Right atrium auricular region (tissue), 2 donors: ENCODE data around the gene SORCS3. TPM values are rescaled to one million over a fixed set of nuclear protein-coding genes. Genes with fewer than 3 reads are reported as not detected.

ENCODE experiments used
- DNase-seq: peaks from one replicate; pipeline ENCODE4 v3.0.0-alpha.2; 2019; ENCODE audit warnings: low spot score
- H3K27ac ChIP-seq, 2 donors: fragments of 200-600 bp; sonication (generic); 1 replicate in 1 of 2; 2 replicates in 1 of 2; pipeline ENCODE4 v1.5.1; 2016 to 2019
- H3K27me3 ChIP-seq, 2 donors: fragments of 200-600 bp; sonication (generic); one replicate each; pipeline versions ENCODE4 v1.5.1 to v1.6.0; 2017 to 2019
- H3K36me3 ChIP-seq: fragments of 200-600 bp; sonication (generic); one replicate; pipeline ENCODE4 v1.5.1; 2016
- H3K4me1 ChIP-seq, 2 donors: fragments of 200-600 bp; sonication (generic); one replicate each; pipeline versions ENCODE4 v1.5.1 to v1.6.0; 2017 to 2019
- H3K4me3 ChIP-seq, 2 donors: fragments of 200-600 bp; sonication (generic); 1 replicate in 1 of 2; 2 replicates in 1 of 2; pipeline ENCODE4 v1.5.1; 2017 to 2019; ENCODE audit warnings: mild to moderate bottlenecking in 1 of 2, moderate library complexity in 1 of 2
- H3K9me3 ChIP-seq, 2 donors: fragments of 200-600 bp; sonication (generic); one replicate each; pipeline ENCODE4 v1.5.1; 2019
- CTCF ChIP-seq, 2 donors: fragments of 200-600 bp; sonication (generic); IDR thresholded peaks; one replicate each; pipeline ENCODE4 v1.5.1; 2019; ENCODE audit warnings: antibody characterized with exemption in 2 of 2
- total RNA-seq, 2 donors: library from RNA; depleted of rRNA; stranded (reverse); fragments of >200 nt; gene quantifications; one replicate each; pipeline ENCODE4 v1.1.0, GENCODE V29; 2016

Gene SORCS3
- total RNA-seq, 2 donors from 2014 or later = 0.07 TPM; not detected in 1

GRCh38 chr10:105278439-105278838 is 637.3 kb downstream of the SORCS3 start:
- H3K4me1 ChIP-seq = no peaks in the 10 kb centered on the region
- H3K9me3 ChIP-seq = no peaks in the 10 kb centered on the region
- H3K27ac ChIP-seq = no peak overlapping the region
- TF ChIP-seq CTCF (IDR thresholded peaks at IDR 0.05) = no peak
- DNase-seq = no peak
- H3K27me3 ChIP-seq = no peaks in the 10 kb centered on the region
- no peak overlapping the region for H3K4me3 ChIP-seq
- no peaks in the 10 kb centered on the region for H3K36me3 ChIP-seq

GRCh38 chr10:105279101-105279500 is 638.0 kb downstream of the SORCS3 start:
- TF ChIP-seq CTCF (IDR thresholded peaks at IDR 0.05) = no peak
- Histone ChIP-seq H3K27ac (no peak overlapping the region), H3K27me3 (no peaks in the 10 kb centered on the region), H3K9me3 (no peaks in the 10 kb centered on the region), H3K36me3 (no peaks in the 10 kb centered on the region), H3K4me3 (no peak overlapping the region), H3K4me1 (no peaks in the 10 kb centered on the region)
- DNase-seq = no peak

GRCh38 chr10:105280895-105281294 is 639.8 kb downstream of the SORCS3 start:
- Histone ChIP-seq H3K36me3 (no peaks in the 10 kb centered on the region), H3K27me3 (no peaks in the 10 kb centered on the region), H3K27ac (no peak overlapping the region), H3K9me3 (no peaks in the 10 kb centered on the region), H3K4me3 (no peak overlapping the region), H3K4me1 (no peaks in the 10 kb centered on the region)
- TF ChIP-seq CTCF (IDR thresholded peaks at IDR 0.05) = no peak
- DNase-seq = no peak

- Histone ChIP-seq H3K36me3 (no peaks in the 10 kb centered on the region), H3K27ac (no peak overlapping the region), H3K9me3 (no peaks in the 10 kb centered on the region), H3K4me3 (no peak overlapping the region), H3K4me1 (no peaks in the 10 kb centered on the region), H3K27me3 (no peaks in the 10 kb centered on the region)
- TF ChIP-seq CTCF (IDR thresholded peaks at IDR 0.05) = no peak
- DNase-seq = no peak
Observed at GRCh38 chr10:105284476-105285215, 643.6 kb downstream of the SORCS3 start.

- Histone ChIP-seq H3K4me1 (no peaks in the 10 kb centered on the region), H3K36me3 (no peaks in the 10 kb centered on the region), H3K4me3 (no peak overlapping the region), H3K27ac (no peak overlapping the region), H3K27me3 (no peaks in the 10 kb centered on the region), H3K9me3 (no peaks in the 10 kb centered on the region)
- DNase-seq = no peak
- TF ChIP-seq CTCF (IDR thresholded peaks at IDR 0.05) = no peak
Observed at GRCh38 chr10:105288026-105288425, 646.9 kb downstream of the SORCS3 start.

- TF ChIP-seq CTCF (IDR thresholded peaks at IDR 0.05) = no peak
- Histone ChIP-seq H3K27ac (no peak overlapping the region), H3K4me1 (no peaks in the 10 kb centered on the region), H3K27me3 (no peaks in the 10 kb centered on the region), H3K9me3 (no peaks in the 10 kb centered on the region), H3K36me3 (no peaks in the 10 kb centered on the region), H3K4me3 (no peak overlapping the region)
- no peak for DNase-seq
Observed at GRCh38 chr10:105288613-105289012, 647.5 kb downstream of the SORCS3 start.
